ENCODE data around the gene CDH23. TPM values are rescaled to one million over a fixed set of nuclear protein-coding genes. Genes with fewer than 3 reads are reported as not detected.

Gene CDH23
- total and polyA plus RNA-seq, 2 of the 8 experiments (the other 6 are each of a cell fraction or from before 2014, with no cell fraction given): 1.9 to 4.9 TPM

GRCh38 chr10:71471006-71471405, 74.3 kb downstream of the CDH23 start (continued):
- TF ChIP-seq POLR2A (IDR thresholded peaks at IDR 0.05; ENCODE audit: control extremely low read depth in 1 of 2, low read depth in 2 of 2, low read length in 2 of 2) (no peak), CBX8 (IDR thresholded peaks at IDR 0.05; ENCODE audit: borderline replicate concordance, low read depth, low read length) (no peak), FOSL1 (IDR thresholded peaks at IDR 0.05; ENCODE audit: insufficient read depth, low read depth, low read length) (no peak), SRF (IDR thresholded peaks at IDR 0.05; ENCODE audit: low read depth, low read length) (no peak), ATF3 (IDR thresholded peaks at IDR 0.05; ENCODE audit: insufficient read depth, low read depth, low read length) (no peak)
